Measurements from ENCODE around the gene JSRP1.

JSRP1 gene

DNA sequence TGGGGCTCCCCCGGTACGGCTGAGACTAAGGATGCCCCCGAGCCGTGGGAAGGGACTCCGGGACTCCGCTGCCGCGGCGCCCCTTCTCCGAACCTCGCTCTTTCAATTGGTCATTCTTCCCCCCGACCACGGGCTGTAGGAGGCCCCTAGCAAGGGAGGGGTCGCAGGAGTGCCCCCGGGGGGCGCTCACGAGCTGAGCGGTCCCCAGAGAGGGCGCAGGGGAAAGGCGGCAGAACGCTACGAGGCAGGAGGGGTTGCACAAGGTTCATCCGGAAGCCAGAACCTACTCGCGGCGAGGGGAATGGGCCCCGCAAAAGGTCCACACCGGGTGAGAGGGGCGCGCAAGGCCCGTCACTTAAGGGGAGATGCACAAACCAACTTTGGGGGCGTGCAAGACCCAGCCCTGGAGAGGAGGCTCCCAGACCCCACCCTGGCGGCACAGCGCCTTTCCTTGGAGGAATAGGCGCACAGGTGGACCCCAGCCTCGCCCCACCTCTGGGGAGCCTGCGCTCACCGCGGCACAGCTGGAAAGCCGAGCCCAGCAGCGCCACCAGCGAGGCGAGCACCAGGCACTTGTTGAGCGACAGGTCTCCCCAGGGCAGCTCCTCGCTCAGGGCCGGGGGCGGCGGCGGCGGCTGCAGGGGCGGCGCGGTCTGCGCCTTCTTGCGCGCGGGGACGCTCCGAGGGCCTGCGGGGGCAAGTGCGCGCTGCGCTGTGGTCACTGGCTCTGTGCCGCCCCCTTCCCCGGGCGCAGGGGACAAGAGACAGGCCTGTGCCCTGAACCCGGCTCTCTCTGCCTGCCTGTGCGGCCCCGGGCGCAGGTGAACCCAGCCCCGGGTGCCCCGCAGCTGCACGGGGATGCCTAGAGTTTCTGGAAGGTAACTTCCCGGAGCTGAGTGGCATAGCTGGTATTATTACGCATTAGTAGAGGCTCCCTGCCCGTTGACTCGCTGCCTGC is 2.8 kb downstream of the JSRP1 start:
- H3K27ac ChIP-seq (ENCODE audit: extremely low read depth, low read depth, low read length): no peak overlapping the region
- no peak overlapping the region for H3K4me3 ChIP-seq (ENCODE audit: low read depth, low read length)
- peaks cover 0 to 10% of the 10 kb centered on the region in 2 experiments; a peak in 1 of 3 replicates for H3K36me3 ChIP-seq (ENCODE audit: control insufficient read depth in 2 of 2, insufficient read depth in 1 of 2, low read length in 2 of 2)
- ChIA-PET CTCF (interaction anchor here (0.6 to 1.0 kb wide), 3 partner anchors 8 to 345 kb away, joined by 3 read pairs; no protein-coding TSS in a partner anchor), POLR2A (interaction anchor here (1.4 kb wide), 1 partner anchor 15 kb away, joined by 3 read pairs; no protein-coding TSS in a partner anchor)
- H3K4me1 ChIP-seq (ENCODE audit: control insufficient read depth, insufficient read depth, low read length): no peaks in the 10 kb centered on the region
- no peaks in the 10 kb centered on the region for H3K9me3 ChIP-seq (ENCODE audit: control insufficient read depth, insufficient read depth, low read depth, low read length)
- no peak for TF ChIP-seq ZNF585B (tag by site-specific recombination; IDR thresholded peaks at IDR 0.05)
- peak; percentile 53 for TF ChIP-seq SCRT2 (tag by site-specific recombination; IDR thresholded peaks at IDR 0.05)
- TF ChIP-seq ZNF600 (tag by site-specific recombination; IDR thresholded peaks at IDR 0.05): peak; percentile 60; the same call in 1 of the 2 replicates
- TF ChIP-seq, protein P1, sequence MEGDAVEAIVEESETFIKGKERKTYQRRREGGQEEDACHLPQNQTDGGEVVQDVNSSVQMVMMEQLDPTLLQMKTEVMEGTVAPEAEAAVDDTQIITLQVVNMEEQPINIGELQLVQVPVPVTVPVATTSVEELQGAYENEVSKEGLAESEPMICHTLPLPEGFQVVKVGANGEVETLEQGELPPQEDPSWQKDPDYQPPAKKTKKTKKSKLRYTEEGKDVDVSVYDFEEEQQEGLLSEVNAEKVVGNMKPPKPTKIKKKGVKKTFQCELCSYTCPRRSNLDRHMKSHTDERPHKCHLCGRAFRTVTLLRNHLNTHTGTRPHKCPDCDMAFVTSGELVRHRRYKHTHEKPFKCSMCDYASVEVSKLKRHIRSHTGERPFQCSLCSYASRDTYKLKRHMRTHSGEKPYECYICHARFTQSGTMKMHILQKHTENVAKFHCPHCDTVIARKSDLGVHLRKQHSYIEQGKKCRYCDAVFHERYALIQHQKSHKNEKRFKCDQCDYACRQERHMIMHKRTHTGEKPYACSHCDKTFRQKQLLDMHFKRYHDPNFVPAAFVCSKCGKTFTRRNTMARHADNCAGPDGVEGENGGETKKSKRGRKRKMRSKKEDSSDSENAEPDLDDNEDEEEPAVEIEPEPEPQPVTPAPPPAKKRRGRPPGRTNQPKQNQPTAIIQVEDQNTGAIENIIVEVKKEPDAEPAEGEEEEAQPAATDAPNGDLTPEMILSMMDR (tag by site-specific recombination; IDR thresholded peaks at IDR 0.05): peak; percentile 48
- TF ChIP-seq, protein P2, sequence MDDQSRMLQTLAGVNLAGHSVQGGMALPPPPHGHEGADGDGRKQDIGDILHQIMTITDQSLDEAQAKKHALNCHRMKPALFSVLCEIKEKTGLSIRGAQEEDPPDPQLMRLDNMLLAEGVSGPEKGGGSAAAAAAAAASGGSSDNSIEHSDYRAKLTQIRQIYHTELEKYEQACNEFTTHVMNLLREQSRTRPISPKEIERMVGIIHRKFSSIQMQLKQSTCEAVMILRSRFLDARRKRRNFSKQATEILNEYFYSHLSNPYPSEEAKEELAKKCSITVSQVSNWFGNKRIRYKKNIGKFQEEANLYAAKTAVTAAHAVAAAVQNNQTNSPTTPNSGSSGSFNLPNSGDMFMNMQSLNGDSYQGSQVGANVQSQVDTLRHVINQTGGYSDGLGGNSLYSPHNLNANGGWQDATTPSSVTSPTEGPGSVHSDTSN (CRISPR knock-in tag; IDR thresholded peaks at IDR 0.05): no peak
- no peak for TF ChIP-seq ZNF23 (tag by site-specific recombination; IDR thresholded peaks at IDR 0.05; ENCODE audit: borderline replicate concordance)
- peak; percentile 13; the same call in 1 of the 2 replicates for TF ChIP-seq BCL11B (tag by site-specific recombination; IDR thresholded peaks at IDR 0.05; ENCODE audit: low read depth)
- 0 out of 2 replicates have a peak, but pooled peaks have one; percentile 11 for TF ChIP-seq ZNF837 (tag by site-specific recombination; IDR thresholded peaks at IDR 0.05)
- TF ChIP-seq ZNF221 (tag by site-specific recombination; IDR thresholded peaks at IDR 0.05; ENCODE audit: borderline replicate concordance): no peak
- peak; percentile 12; the same call in 1 of the 2 replicates for TF ChIP-seq ZNF341 (tag by site-specific recombination; IDR thresholded peaks at IDR 0.05; ENCODE audit: low read depth)

DNA sequence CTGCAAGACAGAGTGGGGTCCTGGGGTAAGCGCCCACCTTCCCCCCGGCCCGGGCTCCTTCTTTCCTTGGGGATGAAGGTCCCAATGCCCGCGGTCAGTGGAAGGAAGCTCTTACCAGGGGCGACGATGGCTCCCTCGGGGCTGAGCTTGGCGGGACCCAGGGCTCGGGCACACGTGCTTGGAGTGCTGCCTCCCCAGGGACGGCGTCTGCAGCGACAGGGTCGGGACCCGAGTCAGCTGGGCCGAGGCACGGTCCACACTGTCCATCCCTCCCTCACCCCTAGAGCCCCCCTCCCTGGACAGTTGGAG is 3.5 kb downstream of the JSRP1 start:
- Histone ChIP-seq H3K36me3 (ENCODE audit: control insufficient read depth in 2 of 2, insufficient read depth in 1 of 2, low read length in 2 of 2) (peaks cover 0 to 13% of the 10 kb centered on the region in 2 experiments; a peak in 1 of 3 replicates), H3K4me3 (ENCODE audit: low read depth, low read length) (no peak overlapping the region), H3K27ac (ENCODE audit: extremely low read depth, low read depth, low read length) (no peak overlapping the region), H3K9me3 (ENCODE audit: control insufficient read depth, insufficient read depth, low read depth, low read length) (no peaks in the 10 kb centered on the region), H3K4me1 (ENCODE audit: control insufficient read depth, insufficient read depth, low read length) (no peaks in the 10 kb centered on the region)
- POLR2A ChIA-PET: no interaction called here
- TF ChIP-seq ZNF670 (tag by site-specific recombination; IDR thresholded peaks at IDR 0.05; ENCODE audit: low read depth) (no peak), ZNF704 (tag by site-specific recombination; IDR thresholded peaks at IDR 0.05) (no peak), ZBTB48 (tag by site-specific recombination; IDR thresholded peaks at IDR 0.05) (no peak), HOXD13 (CRISPR knock-in tag; IDR thresholded peaks at IDR 0.05; ENCODE audit: borderline replicate concordance) (no peak), ZBTB11 (tag by site-specific recombination; conservative IDR thresholded peaks at IDR 0.05; ENCODE audit: low read depth) (no peak), ZNF362 (tag by site-specific recombination; IDR thresholded peaks at IDR 0.05) (no peak), GLIS2 (tag by site-specific recombination; IDR thresholded peaks at IDR 0.05) (no peak), SALL2 (tag by site-specific recombination; IDR thresholded peaks at IDR 0.05; ENCODE audit: borderline replicate concordance) (no peak)
- CTCF ChIA-PET: interaction anchor here (1.0 kb wide), 2 partner anchors 9 to 22 kb away, joined by 3 read pairs; no protein-coding TSS in a partner anchor

Data from HEK293 (cell line).